Astrocyte (in vitro differentiated cells and primary cell): ENCODE data around the gene MEG3. TPM values are rescaled to one million over a fixed set of nuclear protein-coding genes. Genes with fewer than 3 reads are reported as not detected.

Source experiments
- DNase-seq: peaks from one replicate; pipeline ENCODE4 v3.0.0-alpha.2; 2010; ENCODE audit warnings: low read depth
- FAIRE-seq: peaks from 2 replicates; lab custom pipeline; 2011; peaks lifted over from hg19 to GRCh38; lab: Jason Lieb, UNC
- H2AFZ ChIP-seq: 2 replicates; pipeline ENCODE4 v1.6.0; 2012; ENCODE audit warnings: low read depth, low read length, inconsistent platforms
- H3K27ac ChIP-seq: 2 replicates; pipeline ENCODE4 v1.5.1; 2011; ENCODE audit warnings: low read depth, low read length, inconsistent platforms
- H3K27me3 ChIP-seq: 2 replicates; pipeline ENCODE4 v1.6.0; 2011; ENCODE audit warnings: low read length, inconsistent platforms; ENCODE audit not compliant: insufficient read depth
- H3K36me3 ChIP-seq: 2 replicates; pipeline ENCODE4 v1.5.1; 2011; ENCODE audit warnings: low read length, inconsistent platforms; ENCODE audit not compliant: insufficient read depth
- H3K4me1 ChIP-seq: 2 replicates; pipeline ENCODE4 v1.5.1; 2011; ENCODE audit warnings: low read length, inconsistent platforms; ENCODE audit not compliant: insufficient read depth
- H3K4me2 ChIP-seq: 2 replicates; pipeline ENCODE4 v1.6.0; 2012; ENCODE audit warnings: low read length, inconsistent platforms
- H3K4me3 ChIP-seq: 2 replicates; pipeline ENCODE4 v1.5.1; 2011; ENCODE audit warnings: low read depth, mild to moderate bottlenecking, low read length, inconsistent platforms; ENCODE audit not compliant: insufficient read depth
- H3K79me2 ChIP-seq: 2 replicates; pipeline ENCODE4 v1.6.0; 2012; ENCODE audit warnings: mild to moderate bottlenecking, low read length, inconsistent platforms; ENCODE audit not compliant: insufficient read depth
- H3K9ac ChIP-seq: 2 replicates; pipeline ENCODE4 v1.6.0; 2012; ENCODE audit warnings: mild to moderate bottlenecking, low read length, inconsistent platforms
- H3K9me3 ChIP-seq: 2 replicates; pipeline ENCODE4 v1.5.1; 2012; ENCODE audit warnings: low read depth, mild to moderate bottlenecking, low read length, inconsistent platforms; ENCODE audit not compliant: insufficient read depth
- H4K20me1 ChIP-seq: 2 replicates; pipeline ENCODE4 v1.6.0; 2012; ENCODE audit warnings: low read length, inconsistent platforms; ENCODE audit not compliant: insufficient read depth
- H3K27ac Mint-ChIP-seq: one replicate; pipeline ENCODE4 v1.8.0; 2021; ENCODE audit warnings: mild to moderate bottlenecking, mixed read lengths; ENCODE audit not compliant: unreplicated experiment
- H3K27me3 Mint-ChIP-seq: one replicate; pipeline ENCODE4 v1.8.0; 2021; ENCODE audit warnings: low read depth, mixed read lengths; ENCODE audit not compliant: unreplicated experiment
- H3K36me3 Mint-ChIP-seq: one replicate; pipeline ENCODE4 v1.8.0; 2021; ENCODE audit warnings: low read depth, mixed read lengths; ENCODE audit not compliant: unreplicated experiment
- H3K4me1 Mint-ChIP-seq: one replicate; pipeline ENCODE4 v1.8.0; 2021; ENCODE audit warnings: low read depth, mixed read lengths; ENCODE audit not compliant: unreplicated experiment
- H3K4me3 Mint-ChIP-seq: one replicate; pipeline ENCODE4 v1.8.0; 2021; ENCODE audit warnings: mild to moderate bottlenecking, moderate library complexity, mixed read lengths; ENCODE audit not compliant: unreplicated experiment
- H3K9me3 Mint-ChIP-seq: one replicate; pipeline ENCODE4 v1.8.0; 2021; ENCODE audit warnings: mild to moderate bottlenecking, mixed read lengths; ENCODE audit not compliant: unreplicated experiment
- EZH2 ChIP-seq: IDR thresholded peaks from 2 replicates; pipeline ENCODE4 v1.6.1; 2012; ENCODE audit warnings: mild to moderate bottlenecking, low read length, inconsistent platforms; ENCODE audit not compliant: insufficient read depth
- total RNA-seq: library from RNA; stranded (reverse); gene quantifications from 2 replicates; pipeline ENCODE4 v1.2.1, GENCODE V29; 2021
- TF ChIP-seq, protein P1 (sequence below): IDR thresholded peaks from 2 replicates; pipeline ENCODE4 v1.5.1; 2011; ENCODE audit warnings: low read depth, mild to moderate bottlenecking, inconsistent platforms, low read length, moderate library complexity; ENCODE audit not compliant: insufficient read depth

MEG3 gene
- total RNA-seq, 1 donor from 2014 or later, result not detected

DNA sequence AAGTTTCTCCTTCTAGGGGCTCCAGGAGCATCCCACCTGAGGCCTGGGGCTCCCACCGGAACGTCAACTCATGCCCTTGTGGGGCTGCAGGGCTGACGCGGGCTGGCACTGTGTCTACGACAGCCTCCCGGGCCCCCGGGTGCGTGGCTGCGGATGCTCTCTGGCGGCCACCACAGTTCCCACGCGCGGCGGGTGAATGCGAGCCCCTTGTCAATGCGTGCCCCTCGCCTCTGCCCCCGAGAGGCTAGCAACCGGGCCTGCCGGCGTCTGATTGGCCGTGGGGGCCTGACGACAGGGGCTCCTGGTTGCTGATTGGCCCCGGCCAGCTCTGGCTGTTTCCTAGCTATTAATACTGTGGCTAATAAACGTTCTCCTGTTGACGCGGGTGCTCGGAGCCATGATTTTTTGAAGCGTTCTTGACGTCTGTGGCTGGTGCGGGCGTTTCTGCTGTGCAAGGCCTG lies 1.8 kb upstream of the MEG3 start:
- Histone ChIP-seq H3K4me2 (peak overlapping the region; percentile 89), H3K9me3 (peaks cover 2% of the 10 kb centered on the region), H4K20me1 (peaks cover 20% of the 10 kb centered on the region), H3K4me3 (no peak overlapping the region), H3K9ac (no peak overlapping the region), H3K27ac (no peak overlapping the region), H3K27me3 (no peaks in the 10 kb centered on the region), H3K36me3 (peaks cover 2% of the 10 kb centered on the region), H3K4me1 (peaks cover 19% of the 10 kb centered on the region), H3K79me2 (peaks cover 30% of the 10 kb centered on the region), H2AFZ (peak overlapping the region; percentile 34)
- FAIRE-seq (no peak), DNase-seq (peak; percentile 54)
- Mint-ChIP-seq H3K4me1 (peaks cover 5% of the 10 kb centered on the region), H3K9me3 (peaks cover 13% of the 10 kb centered on the region), H3K4me3 (no peak overlapping the region), H3K27me3 (peaks cover 23% of the 10 kb centered on the region), H3K27ac (no peak overlapping the region), H3K36me3 (peaks cover 2% of the 10 kb centered on the region)
- TF ChIP-seq EZH2, result no peak
- TF ChIP-seq, protein P1, sequence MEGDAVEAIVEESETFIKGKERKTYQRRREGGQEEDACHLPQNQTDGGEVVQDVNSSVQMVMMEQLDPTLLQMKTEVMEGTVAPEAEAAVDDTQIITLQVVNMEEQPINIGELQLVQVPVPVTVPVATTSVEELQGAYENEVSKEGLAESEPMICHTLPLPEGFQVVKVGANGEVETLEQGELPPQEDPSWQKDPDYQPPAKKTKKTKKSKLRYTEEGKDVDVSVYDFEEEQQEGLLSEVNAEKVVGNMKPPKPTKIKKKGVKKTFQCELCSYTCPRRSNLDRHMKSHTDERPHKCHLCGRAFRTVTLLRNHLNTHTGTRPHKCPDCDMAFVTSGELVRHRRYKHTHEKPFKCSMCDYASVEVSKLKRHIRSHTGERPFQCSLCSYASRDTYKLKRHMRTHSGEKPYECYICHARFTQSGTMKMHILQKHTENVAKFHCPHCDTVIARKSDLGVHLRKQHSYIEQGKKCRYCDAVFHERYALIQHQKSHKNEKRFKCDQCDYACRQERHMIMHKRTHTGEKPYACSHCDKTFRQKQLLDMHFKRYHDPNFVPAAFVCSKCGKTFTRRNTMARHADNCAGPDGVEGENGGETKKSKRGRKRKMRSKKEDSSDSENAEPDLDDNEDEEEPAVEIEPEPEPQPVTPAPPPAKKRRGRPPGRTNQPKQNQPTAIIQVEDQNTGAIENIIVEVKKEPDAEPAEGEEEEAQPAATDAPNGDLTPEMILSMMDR, result no peak

DNA sequence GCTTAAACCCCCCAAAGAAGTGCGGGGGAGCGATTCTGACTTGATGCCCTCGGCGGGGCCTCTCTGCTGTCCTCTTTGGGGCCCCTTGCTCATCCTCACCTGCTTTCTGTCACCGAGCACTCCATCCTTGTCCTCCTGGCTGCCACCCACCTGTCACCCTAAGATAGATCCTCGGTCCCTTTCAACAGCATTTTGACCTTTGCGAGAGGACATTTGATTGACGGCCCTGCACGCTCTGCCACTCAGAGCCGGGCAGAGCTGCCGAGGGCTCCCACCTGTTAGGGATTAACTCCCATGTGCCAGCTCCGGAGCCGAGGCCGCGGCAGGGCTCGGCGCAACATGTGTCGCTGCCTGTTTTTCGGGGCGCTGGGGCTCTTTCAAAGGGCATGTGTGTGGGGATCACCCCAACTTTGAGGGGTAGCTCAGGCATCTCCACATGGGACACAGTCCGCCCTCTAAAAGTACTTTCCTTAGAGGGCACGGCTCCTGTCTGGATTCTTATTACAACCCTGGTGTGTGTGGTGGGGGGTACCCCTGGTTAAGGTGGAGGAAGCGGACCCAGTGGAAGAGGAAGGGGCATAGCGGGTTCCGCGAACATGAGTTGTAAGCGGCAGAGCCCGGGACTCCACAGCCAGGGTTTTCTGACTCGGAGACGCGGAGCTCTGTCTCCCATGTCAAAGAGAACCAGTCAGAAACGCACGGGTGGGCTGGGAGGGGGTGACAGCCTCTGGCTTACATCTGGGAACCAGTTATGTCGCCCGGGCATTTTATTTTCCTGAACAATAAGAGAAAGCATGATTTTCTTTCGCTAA lies 811 bp upstream of the MEG3 start:
- H3K36me3 Mint-ChIP-seq, result peaks cover 2% of the 10 kb centered on the region
- peaks cover 24% of the 10 kb centered on the region for H3K27me3 Mint-ChIP-seq
- peak overlapping the region; percentile 89 for H3K4me2 ChIP-seq
- no peak overlapping the region for H3K4me3 Mint-ChIP-seq
- peak overlapping the region; percentile 58 for H2AFZ ChIP-seq
- H3K9me3 Mint-ChIP-seq, result peaks cover 13% of the 10 kb centered on the region
- no peak for DNase-seq
- peaks cover 40% of the 10 kb centered on the region for H3K79me2 ChIP-seq
- H3K27ac ChIP-seq, result peak overlapping the region; percentile 87
- no peaks in the 10 kb centered on the region for H3K27me3 ChIP-seq
- H4K20me1 ChIP-seq, result peaks cover 30% of the 10 kb centered on the region
- no peak overlapping the region for H3K27ac Mint-ChIP-seq
- TF ChIP-seq, protein P1, result no peak
- TF ChIP-seq EZH2, result no peak
- H3K4me1 Mint-ChIP-seq, result peaks cover 7% of the 10 kb centered on the region
- peak overlapping the region; percentile 87 for H3K4me3 ChIP-seq
- peak overlapping the region; percentile 100 for H3K9ac ChIP-seq
- peaks cover 2% of the 10 kb centered on the region for H3K9me3 ChIP-seq
- H3K36me3 ChIP-seq, result peaks cover 10% of the 10 kb centered on the region
- peaks cover 19% of the 10 kb centered on the region for H3K4me1 ChIP-seq
- FAIRE-seq, result no peak
